ENCODE measurements around the gene OMG. TPM values are rescaled to one million over a fixed set of nuclear protein-coding genes. Genes with fewer than 3 reads are reported as not detected.
A peak's percentile ranks its signal among the peaks of the same experiment; 100 is the strongest.

Gene OMG
- total RNA-seq, 3 donors from 2014 or later (not counting 1 experiment from before 2014, with no cell fraction given), result 0.96 to 2.8 (median 1.3) TPM

GRCh38 chr17:31321481-31321880, 24.4 kb upstream of the OMG start, which contains the start of gene EVI2A:
EVI2A (minus strand) TSS chr17:31321622; CDS start chr17:31319013, 2,609 bp downstream.
- H3K27ac ChIP-seq (ENCODE audit: low read length), result peak within 1 kb of the TSS; percentile 93
- 0% methylated on average over 2 of the region's 3 CpGs for WGBS (ENCODE audit: insufficient coverage)
- DNase-seq, result peak; percentile 54 to 93
- H3K27me3 Mint-ChIP-seq (ENCODE audit: low read depth in 2 of 2), result no peaks in the 10 kb centered on the region
- peak within 1 kb of the TSS; percentile 75 for H3K4me3 ChIP-seq (ENCODE audit: low read length)
- H3K9me3 Mint-ChIP-seq, result no peaks in the 10 kb centered on the region
- H3K27ac Mint-ChIP-seq, result peak within 1 kb of the TSS; percentile 89 to 93
- no peak for TF ChIP-seq CTCF (IDR thresholded peaks at IDR 0.05)
- H3K36me3 Mint-ChIP-seq, result no peaks in the 10 kb centered on the region
- H3K9me3 ChIP-seq (ENCODE audit: control insufficient read depth, insufficient read depth, low read length), result no peaks in the 10 kb centered on the region
- peaks cover 9% of the 10 kb centered on the region for H3K4me1 ChIP-seq (ENCODE audit: control insufficient read depth, insufficient read depth, low read length)
- intact Hi-C loops (cut with micrococcal nuclease), result loop anchor here (1.0 to 10.0 kb wide), 4 partner anchors 10 to 347 kb away; partner anchors contain the start of gene RNF135
- ATAC-seq, result peak; percentile 88 to 95 (median 92)
- peak within 1 kb of the TSS; percentile 80 for H3K4me3 Mint-ChIP-seq
- H3K36me3 ChIP-seq (ENCODE audit: control insufficient read depth, insufficient read depth, low read length), result peaks cover 4% of the 10 kb centered on the region
- no peaks in the 10 kb centered on the region for H3K27me3 ChIP-seq (ENCODE audit: control insufficient read depth, insufficient read depth, low read length)
- peaks cover 33 to 37% of the 10 kb centered on the region in 2 donors for H3K4me1 Mint-ChIP-seq

- TF ChIP-seq CTCF (IDR thresholded peaks at IDR 0.05), result no peak
- Histone ChIP-seq H3K27ac (ENCODE audit: low read length) (peak overlapping the region; percentile 93), H3K4me3 (ENCODE audit: low read length) (peak overlapping the region; percentile 75), H3K9me3 (ENCODE audit: control insufficient read depth, insufficient read depth, low read length) (no peaks in the 10 kb centered on the region), H3K36me3 (ENCODE audit: control insufficient read depth, insufficient read depth, low read length) (peaks cover 2% of the 10 kb centered on the region), H3K4me1 (ENCODE audit: control insufficient read depth, insufficient read depth, low read length) (peaks cover 12% of the 10 kb centered on the region), H3K27me3 (ENCODE audit: control insufficient read depth, insufficient read depth, low read length) (no peaks in the 10 kb centered on the region)
- DNase-seq (peak in 1 of 2 donors; percentile 39), ATAC-seq (no peak)
- H3K36me3 Mint-ChIP-seq, result no peaks in the 10 kb centered on the region
- H3K27ac Mint-ChIP-seq, result peak overlapping the region; percentile 89 to 93
- peak overlapping the region; percentile 80 for H3K4me3 Mint-ChIP-seq
- H3K4me1 Mint-ChIP-seq, result peaks cover 36 to 37% of the 10 kb centered on the region in 2 donors
- H3K27me3 Mint-ChIP-seq (ENCODE audit: low read depth in 2 of 2), result no peaks in the 10 kb centered on the region
- intact Hi-C loops (cut with micrococcal nuclease), result loop anchor here (1.0 to 10.0 kb wide), 4 partner anchors 9 to 346 kb away; partner anchors contain the start of gene RNF135
- 0% methylated on average over 1 of the region's 1 CpG for WGBS (ENCODE audit: insufficient coverage)
- no peaks in the 10 kb centered on the region for H3K9me3 Mint-ChIP-seq
Measured at GRCh38 chr17:31320791-31321190, 23.8 kb upstream of the OMG start.

GRCh38 chr17:31320241-31320640, 23.2 kb upstream of the OMG start:
- peak overlapping the region; percentile 89 to 93 for H3K27ac Mint-ChIP-seq
- intact Hi-C loops (cut with micrococcal nuclease), result loop anchor here (5.0 to 10.0 kb wide), 3 partner anchors 172 to 345 kb away; partner anchors contain the start of gene RNF135
- ATAC-seq, result no peak

More at GRCh38 chr17:31320241-31320640, 23.2 kb upstream of the OMG start:
- TF ChIP-seq CTCF (IDR thresholded peaks at IDR 0.05), result no peak
- peak in 1 of 2 donors; percentile 39 for DNase-seq
- no peaks in the 10 kb centered on the region for H3K36me3 Mint-ChIP-seq
- no CpG with 5 or more reads among the region's 2 CpGs for WGBS (ENCODE audit: insufficient coverage)
- H3K4me3 Mint-ChIP-seq, result peak overlapping the region; percentile 80
- Histone ChIP-seq H3K36me3 (ENCODE audit: control insufficient read depth, insufficient read depth, low read length) (peaks cover 2% of the 10 kb centered on the region), H3K9me3 (ENCODE audit: control insufficient read depth, insufficient read depth, low read length) (no peaks in the 10 kb centered on the region), H3K27ac (ENCODE audit: low read length) (peak overlapping the region; percentile 93), H3K4me3 (ENCODE audit: low read length) (peak overlapping the region; percentile 75), H3K4me1 (ENCODE audit: control insufficient read depth, insufficient read depth, low read length) (peaks cover 15% of the 10 kb centered on the region), H3K27me3 (ENCODE audit: control insufficient read depth, insufficient read depth, low read length) (no peaks in the 10 kb centered on the region)
- peaks cover 37 to 40% of the 10 kb centered on the region in 2 donors for H3K4me1 Mint-ChIP-seq
- H3K9me3 Mint-ChIP-seq, result no peaks in the 10 kb centered on the region
- no peaks in the 10 kb centered on the region for H3K27me3 Mint-ChIP-seq (ENCODE audit: low read depth in 2 of 2)
